ENCODE data around the gene KCNN1. TPM values are rescaled to one million over a fixed set of nuclear protein-coding genes. Genes with fewer than 3 reads are reported as not detected.

Gene KCNN1
- polyA plus RNA-seq, 3 donors, result not detected

DNA sequence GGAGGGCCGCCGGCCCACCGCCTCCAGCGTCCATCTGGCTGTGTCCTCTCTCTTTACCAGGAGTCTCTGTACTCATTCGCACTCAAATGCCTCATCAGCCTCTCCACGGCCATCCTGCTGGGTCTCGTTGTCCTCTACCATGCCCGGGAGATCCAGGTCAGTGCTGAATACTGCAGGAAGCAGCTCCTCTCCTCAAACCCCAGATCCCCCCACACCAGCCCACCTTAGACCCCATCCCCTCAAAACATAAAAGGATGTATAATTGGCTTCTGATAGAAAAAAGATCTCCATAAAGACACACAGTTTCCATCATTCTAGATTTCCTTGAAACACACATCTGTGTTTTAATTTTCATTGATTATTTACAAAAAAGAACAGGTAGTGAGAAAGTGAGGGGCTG lies 8.1 kb downstream of the KCNN1 start:
- no peak overlapping the region for H3K4me3 ChIP-seq (replicated peaks in 1 of 3; ENCODE audit: low read depth in 2 of 3, low read length in 3 of 3)
- TF ChIP-seq CTCF (IDR thresholded peaks at IDR 0.05), result no peak
- peaks cover 0 to 5% of the 10 kb centered on the region in 2 donors for H3K4me1 ChIP-seq (ENCODE audit: control insufficient read depth in 1 of 2, insufficient read depth in 2 of 2, low read length in 2 of 2)
- Mint-ChIP-seq H3K4me1 (peaks cover 5% of the 10 kb centered on the region), H3K9me3 (peaks cover 0 to 1% (median 0%) of the 10 kb centered on the region in 7 donors), H3K27ac (no peak overlapping the region), H3K4me3 (no peak overlapping the region), H3K27me3 (ENCODE audit: low read depth in 3 of 3) (peaks cover 4 to 17% (median 6%) of the 10 kb centered on the region in 3 donors), H3K36me3 (no peaks in the 10 kb centered on the region)
- H3K9me3 ChIP-seq (replicated peaks in 1 of 2; ENCODE audit: control insufficient read depth in 1 of 2, insufficient read depth in 1 of 2, low read length in 2 of 2), result no peaks in the 10 kb centered on the region
- H4K20me1 ChIP-seq (ENCODE audit: insufficient read depth, low read length), result no peaks in the 10 kb centered on the region
- no peaks in the 10 kb centered on the region for H3K36me3 ChIP-seq (replicated peaks in 1 of 2; ENCODE audit: control insufficient read depth in 1 of 2, insufficient read depth in 2 of 2, low read length in 2 of 2)
- H2AFZ ChIP-seq (ENCODE audit: insufficient read depth, low read depth, low read length, poor library complexity, severe bottlenecking), result no peak overlapping the region
- intact Hi-C loops (cut with micrococcal nuclease), result no loop called here
- 98% methylated on average over 8 of the region's 8 CpGs for WGBS (ENCODE audit: insufficient coverage)
- no peaks in the 10 kb centered on the region for H3K79me2 ChIP-seq (ENCODE audit: insufficient read depth, low read length)
- H3K27ac ChIP-seq (ENCODE audit: low read depth in 1 of 2, low read length in 2 of 2), result no peak overlapping the region
- no peak for DNase-seq
- H3K9ac ChIP-seq (ENCODE audit: insufficient read depth, low read length, poor library complexity, severe bottlenecking), result no peak overlapping the region
- H3K27me3 ChIP-seq (ENCODE audit: control insufficient read depth in 2 of 2, insufficient read depth in 2 of 2, low read length in 2 of 2), result no peaks in the 10 kb centered on the region
- H3K4me2 ChIP-seq (replicated peaks; ENCODE audit: extremely low read depth, low read length, poor library complexity, severe bottlenecking), result no peak overlapping the region

- H2AFZ ChIP-seq (ENCODE audit: insufficient read depth, low read depth, low read length, poor library complexity, severe bottlenecking), result no peak overlapping the region
- Mint-ChIP-seq H3K27ac (peak overlapping the region in 1 of 7 donors; percentile 36), H3K27me3 (ENCODE audit: low read depth in 3 of 3) (peaks cover 6 to 22% (median 8%) of the 10 kb centered on the region in 3 donors), H3K36me3 (no peaks in the 10 kb centered on the region), H3K9me3 (no peaks in the 10 kb centered on the region), H3K4me3 (no peak overlapping the region), H3K4me1 (peaks cover 9% of the 10 kb centered on the region)
- no peak overlapping the region for H3K27ac ChIP-seq (ENCODE audit: low read depth in 1 of 2, low read length in 2 of 2)
- H3K4me2 ChIP-seq (replicated peaks; ENCODE audit: extremely low read depth, low read length, poor library complexity, severe bottlenecking), result no peak overlapping the region
- H3K27me3 ChIP-seq (ENCODE audit: control insufficient read depth in 2 of 2, insufficient read depth in 2 of 2, low read length in 2 of 2), result no peaks in the 10 kb centered on the region
- peaks cover 0 to 5% of the 10 kb centered on the region in 2 donors for H3K4me1 ChIP-seq (ENCODE audit: control insufficient read depth in 1 of 2, insufficient read depth in 2 of 2, low read length in 2 of 2)
- no peak overlapping the region for H3K9ac ChIP-seq (ENCODE audit: insufficient read depth, low read length, poor library complexity, severe bottlenecking)
- WGBS (ENCODE audit: insufficient coverage), result 85% methylated on average over 2 of the region's 4 CpGs
- no peak overlapping the region for H3K4me3 ChIP-seq (replicated peaks in 1 of 3; ENCODE audit: low read depth in 2 of 3, low read length in 3 of 3)
- H3K79me2 ChIP-seq (ENCODE audit: insufficient read depth, low read length), result no peaks in the 10 kb centered on the region
- peak in 1 of 3 donors; percentile 32 for DNase-seq
- TF ChIP-seq CTCF (IDR thresholded peaks at IDR 0.05), result no peak
- H3K36me3 ChIP-seq (replicated peaks in 1 of 2; ENCODE audit: control insufficient read depth in 1 of 2, insufficient read depth in 2 of 2, low read length in 2 of 2), result no peaks in the 10 kb centered on the region
- intact Hi-C loops (cut with micrococcal nuclease), result no loop called here
- H3K9me3 ChIP-seq (replicated peaks in 1 of 2; ENCODE audit: control insufficient read depth in 1 of 2, insufficient read depth in 1 of 2, low read length in 2 of 2), result no peaks in the 10 kb centered on the region
- no peaks in the 10 kb centered on the region for H4K20me1 ChIP-seq (ENCODE audit: insufficient read depth, low read length)
Observed at GRCh38 chr19:17977021-17977420, 10.1 kb downstream of the KCNN1 start.

All from CD14-positive monocyte (primary cell).